Testis (tissue), 3 donors: ENCODE results near the gene SLIT3. TPM values are rescaled to one million over a fixed set of nuclear protein-coding genes. Genes with fewer than 3 reads are reported as not detected.

ENCODE experiments used
- DNase-seq: peaks from one replicate; pipeline ENCODE4 v3.0.0-alpha.2; 2019
- H3K27ac ChIP-seq, 2 donors: fragments of 200-600 bp; sonication (generic); one replicate each; pipeline ENCODE4 v1.5.1; 2019
- H3K27me3 ChIP-seq: fragments of 200-600 bp; sonication (generic); one replicate; pipeline ENCODE4 v1.5.1; 2019
- H3K36me3 ChIP-seq: fragments of 200-600 bp; sonication (generic); one replicate; pipeline ENCODE4 v1.5.1; 2017; ENCODE audit warnings: low read depth; ENCODE audit errors: missing control alignments
- H3K4me1 ChIP-seq: fragments of 200-600 bp; sonication (generic); one replicate; pipeline ENCODE4 v1.5.1; 2019
- H3K4me3 ChIP-seq, 2 donors: fragments of 200-600 bp; sonication (generic); one replicate each; pipeline ENCODE4 v1.5.1; 2017 to 2019
- H3K9me3 ChIP-seq: fragments of 200-600 bp; sonication (generic); one replicate; pipeline ENCODE4 v1.5.1; 2017
- CTCF ChIP-seq, 3 experiments: fragments of 450-650 bp in 2 of 3; fragments of 200-600 bp in 1 of 3; sonication (generic) in 1 of 3; IDR thresholded peaks; one replicate each; pipeline ENCODE4 v1.5.1; 2016 to 2019; ENCODE audit warnings: antibody characterized with exemption in 3 of 3, mild to moderate bottlenecking in 2 of 3, moderate library complexity in 1 of 3
- POLR2A ChIP-seq: fragments of 450-650 bp; IDR thresholded peaks from one replicate; pipeline ENCODE4 v1.6.1; 2017; ENCODE audit warnings: antibody characterized with exemption, mild to moderate bottlenecking, moderate library complexity
- WGBS, 2 donors: methylation state at CpG; one replicate each; pipeline ENCODE4 v1.1.5; 2018; 5-methylcytosine and 5-hydroxymethylcytosine counted together
- intact Hi-C: fragments of 100-400 bp; cut with DNase I; formaldehyde crosslinking; loops from one replicate; pipeline ENCODE4 v1.15.1; 2023; ENCODE audit warnings: low total_unique reads
- polyA plus RNA-seq: library from polyadenylated mRNA; stranded (reverse); fragments of 350-450 nt; fragmentation: Illumina TruSeq; extraction: RNeasy Lipid Tissue Mini Kit (QIAGEN cat#74804); gene quantifications from one replicate; pipeline ENCODE4 v1.2.3, GENCODE V29; 2014; ENCODE audit warnings: low read depth, low replicate concordance; ENCODE audit not compliant: insufficient read depth
- total RNA-seq, 2 donors: library from RNA; depleted of rRNA; stranded (reverse); fragments of >200 nt; gene quantifications; one replicate each; pipeline ENCODE4 v1.2.3, GENCODE V29; 2016

The SLIT3 gene
- total and polyA plus RNA-seq, 3 donors from 2014 or later, result 4.8 to 23.2 (median 7.8) TPM

- intact Hi-C loops, result no loop called here
- H3K36me3 ChIP-seq, result no peaks in the 10 kb centered on the region
- no peaks in the 10 kb centered on the region for H3K4me1 ChIP-seq
These were observed 10.0 kb downstream of the SLIT3 start for GRCh38 chr5:169290895-169291294.

GRCh38 chr5:169289520-169289919 lies 11.4 kb downstream of the SLIT3 start:
- Histone ChIP-seq H3K4me1 (no peaks in the 10 kb centered on the region), H3K27me3 (no peaks in the 10 kb centered on the region), H3K27ac (no peak overlapping the region), H3K36me3 (no peaks in the 10 kb centered on the region), H3K4me3 (no peak overlapping the region), H3K9me3 (no peaks in the 10 kb centered on the region)
- DNase-seq, result no peak
- WGBS, 2 donors, result 84 to 88% methylated on average over 2 of the region's 2 CpGs
- TF ChIP-seq CTCF (IDR thresholded peaks at IDR 0.05), result no peak
- no peak for TF ChIP-seq POLR2A
- intact Hi-C loops, result no loop called here

More at GRCh38 chr5:169290895-169291294, 10.0 kb downstream of the SLIT3 start:
- Histone ChIP-seq H3K27me3 (no peaks in the 10 kb centered on the region), H3K9me3 (no peaks in the 10 kb centered on the region), H3K27ac (no peak overlapping the region), H3K4me3 (no peak overlapping the region)
- TF ChIP-seq CTCF (IDR thresholded peaks at IDR 0.05) (no peak), POLR2A (no peak)
- no peak for DNase-seq
- WGBS, 2 donors, result 56 to 58% methylated on average over 6 of the region's 6 CpGs

- Histone ChIP-seq H3K36me3 (no peaks in the 10 kb centered on the region), H3K4me3 (no peak overlapping the region), H3K4me1 (no peaks in the 10 kb centered on the region), H3K27me3 (no peaks in the 10 kb centered on the region), H3K27ac (no peak overlapping the region), H3K9me3 (no peaks in the 10 kb centered on the region)
- 63 to 70% methylated on average over 1 of the region's 1 CpG for WGBS, 2 donors
- intact Hi-C loops, result no loop called here
- no peak for TF ChIP-seq POLR2A
- no peak for TF ChIP-seq CTCF (IDR thresholded peaks at IDR 0.05)
- no peak for DNase-seq
These were observed 12.6 kb downstream of the SLIT3 start for GRCh38 chr5:169288066-169288930.

- H3K27me3 ChIP-seq, result no peaks in the 10 kb centered on the region
- no peaks in the 10 kb centered on the region for H3K4me1 ChIP-seq
- no peak for TF ChIP-seq POLR2A
- TF ChIP-seq CTCF (IDR thresholded peaks at IDR 0.05), result no peak
- no peak overlapping the region for H3K4me3 ChIP-seq
- H3K9me3 ChIP-seq, result no peaks in the 10 kb centered on the region
- DNase-seq, result no peak
- WGBS, 2 donors, result 73 to 79% methylated on average over 4 of the region's 4 CpGs
- no peak overlapping the region for H3K27ac ChIP-seq
- H3K36me3 ChIP-seq, result no peaks in the 10 kb centered on the region
- intact Hi-C loops, result no loop called here
These were observed 13.4 kb downstream of the SLIT3 start for GRCh38 chr5:169287529-169287928.
